Endothelial cell of hepatic sinusoid (primary cell): ENCODE results near the gene TUBB4B.

Experiments
- in situ Hi-C: cut with HindIII; loops from 2 replicates; pipeline ENCODE4 v1.10.0; 2017; ENCODE audit warnings: low sequenced_read_pairs

TUBB4B gene

DNA sequence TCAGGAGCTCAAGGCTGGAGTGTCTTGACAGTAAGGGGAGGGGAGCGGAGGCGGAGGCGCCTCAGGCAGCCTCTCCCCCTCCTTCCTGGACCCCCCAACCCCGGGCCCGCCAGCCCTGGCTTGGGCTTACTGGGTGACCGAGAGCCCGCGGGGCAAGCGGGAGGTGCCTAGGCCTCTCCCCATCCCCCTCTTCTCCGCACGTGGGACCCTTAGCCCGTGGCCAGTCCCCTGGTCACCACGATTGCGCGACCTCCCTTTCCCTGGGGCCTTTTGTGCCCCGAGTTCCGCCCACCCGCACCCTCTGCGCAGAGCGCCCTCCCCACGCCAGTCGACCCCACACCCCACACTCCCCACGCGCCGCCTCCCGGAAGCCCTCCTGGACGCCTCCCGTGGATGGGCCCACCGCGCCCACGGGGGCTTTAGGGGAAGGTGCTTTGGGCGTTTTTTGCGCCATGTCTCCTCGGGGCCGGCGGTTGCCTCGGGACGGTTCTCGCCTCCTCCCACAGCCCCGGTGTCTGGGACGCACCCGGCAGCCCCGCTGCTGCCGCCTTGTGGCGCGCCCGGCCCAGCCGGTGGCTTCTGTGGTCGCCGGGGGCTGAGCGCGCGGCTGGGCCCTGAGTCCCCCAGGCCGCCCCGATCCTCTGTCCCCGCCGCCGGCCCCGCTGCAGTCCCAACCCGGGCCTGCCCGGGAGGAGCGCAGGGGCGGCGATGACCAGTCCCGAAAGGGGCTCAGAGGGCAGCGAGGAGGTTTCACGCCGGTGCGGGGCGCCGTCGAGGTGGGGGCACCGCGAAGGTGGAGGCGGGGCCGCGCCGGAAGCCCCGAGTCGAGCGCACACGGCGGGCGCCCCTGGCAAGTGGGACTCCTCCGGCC, 39.6 kb downstream of the TUBB4B start:
- in situ Hi-C loops, result loop anchor here (5.0 kb wide), 1 partner anchor 137 kb away; no protein-coding TSS in a partner anchor

DNA sequence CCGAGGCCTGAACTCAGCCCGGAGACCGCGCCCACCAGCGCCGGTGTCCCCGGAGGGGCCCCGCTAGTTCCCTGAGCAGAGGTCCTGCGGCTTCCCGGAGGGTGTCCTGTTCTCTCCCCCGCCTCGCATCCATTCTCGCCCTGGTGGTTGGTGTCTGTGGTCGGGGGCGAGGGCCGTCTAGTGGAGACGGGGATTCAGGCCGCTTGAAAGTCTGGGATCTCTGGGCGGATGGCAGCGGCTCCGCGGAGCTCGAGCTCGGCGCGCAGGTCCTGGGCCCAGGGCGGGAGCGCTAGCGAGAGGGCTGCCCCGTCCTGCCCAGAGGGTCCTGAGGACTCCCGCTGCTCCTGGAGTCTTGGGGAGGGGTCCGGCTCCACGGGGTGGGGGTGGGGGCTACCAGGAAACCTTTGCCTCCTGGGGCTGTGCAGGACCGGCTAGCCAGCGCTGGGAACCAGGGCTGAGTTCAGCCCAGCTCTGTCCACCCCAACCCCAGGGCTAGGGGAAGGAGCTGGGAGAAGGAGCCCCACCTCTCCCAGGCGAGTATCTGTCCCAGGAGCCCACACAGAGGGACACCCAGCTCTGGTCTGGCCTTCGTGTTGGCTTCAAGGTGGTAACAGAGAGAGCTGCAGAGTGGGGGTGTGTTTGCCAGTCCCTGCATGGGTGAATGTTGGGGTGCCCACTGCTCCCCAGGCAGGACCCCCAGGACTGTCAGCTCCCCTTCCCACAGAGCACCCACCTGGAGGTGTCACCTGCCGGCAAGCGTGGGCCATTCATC, 40.4 kb downstream of the TUBB4B start:
- in situ Hi-C loops, result loop anchor here (5.0 kb wide), 1 partner anchor 136 kb away; no protein-coding TSS in a partner anchor

DNA sequence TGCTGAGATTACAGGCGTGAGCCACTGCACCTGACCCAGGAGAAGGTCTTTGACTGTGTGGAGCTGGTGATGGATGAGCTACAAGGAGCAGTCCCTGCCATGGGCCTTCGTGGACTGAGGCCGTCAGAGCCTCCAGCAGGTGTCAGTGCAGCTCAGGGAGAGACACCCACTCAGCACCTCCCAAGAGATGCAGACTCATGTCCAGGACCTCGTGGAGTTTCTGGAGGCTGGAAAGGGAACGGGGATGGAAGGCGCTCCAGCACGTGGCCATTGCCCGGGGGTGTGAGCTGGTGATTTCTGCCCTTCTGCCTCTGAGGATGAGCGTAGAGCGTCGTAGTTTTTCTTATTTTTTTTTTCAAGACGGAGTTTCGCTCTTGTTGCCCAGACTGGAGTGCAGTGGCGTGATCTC, 45.9 kb downstream of the TUBB4B start:
- in situ Hi-C loops, result no loop called here

DNA sequence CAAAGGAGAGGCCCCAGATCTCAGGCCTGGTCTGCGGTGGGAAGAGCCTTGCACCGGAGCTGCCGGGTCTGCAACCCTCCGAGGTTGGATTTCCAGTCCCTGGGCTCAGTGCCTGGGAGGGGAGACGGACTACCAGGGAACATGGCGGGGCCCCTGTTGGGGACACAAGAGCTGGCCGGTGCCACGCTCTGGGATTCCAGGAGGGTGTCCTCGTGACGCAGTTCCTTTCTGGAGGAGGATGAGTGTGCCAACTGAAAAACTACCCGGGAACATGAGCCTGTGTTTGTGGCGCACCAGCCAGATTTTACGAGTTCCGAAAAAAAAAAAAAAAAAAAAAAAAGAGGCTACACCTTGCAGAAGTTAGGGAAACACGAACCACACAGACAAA, 52.0 kb downstream of the TUBB4B start:
- in situ Hi-C loops, result no loop called here
